GM19238 (cell line): Measurements from ENCODE around the gene FBN3.
"Not testable (repeated sequence)": the region's sequence is repeated elsewhere in the genome, so short reads cannot be mapped to it uniquely, and the experiment has no call there.

Source experiments
- DNase-seq: peaks from one replicate; pipeline ENCODE4 v3.0.0; 2011; ENCODE audit warnings: low spot score; ENCODE audit not compliant: insufficient read length

Gene FBN3

GRCh38 chr19:8149261-8150094 is at the start of gene FBN3:
Gene FBN3, minus strand, starts transcription at chr19:8149592. Its CDS starts 2,112 bp downstream, at chr19:8147480.
- DNase-seq, result no peak

GRCh38 chr19:8196271-8196927 is 47.0 kb upstream of the FBN3 start:
- no peak for DNase-seq

GRCh38 chr19:8194528-8195267 is 45.3 kb upstream of the FBN3 start:
- DNase-seq, result no peak

GRCh38 chr19:8192221-8192820 is 42.9 kb upstream of the FBN3 start:
- DNase-seq, result no peak

GRCh38 chr19:8185343-8186068 is 36.1 kb upstream of the FBN3 start:
- no peak for DNase-seq

GRCh38 chr19:8184274-8184673 is 34.9 kb upstream of the FBN3 start:
- DNase-seq, result no peak

- no peak for DNase-seq
Measured at GRCh38 chr19:8180018-8180417, 30.6 kb upstream of the FBN3 start.

GRCh38 chr19:8174706-8175105 is 25.3 kb upstream of the FBN3 start:
- DNase-seq, result no peak

GRCh38 chr19:8168537-8168936 is 19.1 kb upstream of the FBN3 start:
- DNase-seq, result no peak

- no peak for DNase-seq
Measured at GRCh38 chr19:8167985-8168384, 18.6 kb upstream of the FBN3 start.

GRCh38 chr19:8163759-8164158 is 14.4 kb upstream of the FBN3 start:
- no peak for DNase-seq

- peak; percentile 48 for DNase-seq
Measured at GRCh38 chr19:8161135-8161646, 11.8 kb upstream of the FBN3 start.

GRCh38 chr19:8159322-8159721 is 9.9 kb upstream of the FBN3 start:
- not testable (repeated sequence) for DNase-seq

- DNase-seq, result peak; percentile 61
Measured at GRCh38 chr19:8158411-8159074, 9.2 kb upstream of the FBN3 start.

- DNase-seq, result no peak
Measured at GRCh38 chr19:8155318-8155717, 5.9 kb upstream of the FBN3 start.

GRCh38 chr19:8154014-8154413 is 4.6 kb upstream of the FBN3 start:
- DNase-seq, result not testable (repeated sequence)

- no peak for DNase-seq
Measured at GRCh38 chr19:8151767-8152035, 2.3 kb upstream of the FBN3 start.

- no peak for DNase-seq
Measured at GRCh38 chr19:8150998-8151766, 1.8 kb upstream of the FBN3 start.

GRCh38 chr19:8150178-8150865 is 930 bp upstream of the FBN3 start:
- DNase-seq, result no peak
